ENCODE measurements around the gene PHAX.

DNA sequence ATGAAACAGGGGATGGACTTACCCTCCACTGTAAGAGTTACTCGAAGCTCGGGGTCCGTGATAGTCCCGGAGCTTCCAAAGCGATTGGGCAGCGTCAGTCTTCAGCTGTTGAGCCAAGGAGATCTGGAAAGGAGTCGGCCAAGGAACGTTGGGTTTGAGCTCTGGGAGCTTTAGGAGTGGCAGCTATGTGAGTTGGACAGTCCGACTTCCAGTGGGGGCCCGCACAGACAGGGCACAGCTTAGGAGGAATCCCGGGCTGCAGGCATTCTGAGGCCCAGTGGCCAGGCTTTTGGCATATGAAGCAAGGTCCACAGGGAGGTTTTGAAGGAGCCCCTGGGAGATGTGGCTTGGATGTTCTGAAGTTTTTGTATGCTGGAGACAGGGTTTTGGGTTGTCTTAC is 72.7 kb downstream of the PHAX start:
- TF ChIP-seq CTCF (IDR thresholded peaks at IDR 0.05) (no peak), POLR2A (IDR thresholded peaks at IDR 0.05) (no peak)

Measured in right lobe of liver (tissue), 4 donors.